NCI-H748 (cell line): ENCODE results near the gene TNS1.
A peak's percentile ranks its signal among the peaks of the same experiment; 100 is the strongest.

Experiments used
- DNase-seq: peaks from one replicate; lab custom pipeline; 2025; ENCODE audit not compliant: unreplicated experiment; lab: John Stamatoyannopoulos, UW

The TNS1 gene

DNA sequence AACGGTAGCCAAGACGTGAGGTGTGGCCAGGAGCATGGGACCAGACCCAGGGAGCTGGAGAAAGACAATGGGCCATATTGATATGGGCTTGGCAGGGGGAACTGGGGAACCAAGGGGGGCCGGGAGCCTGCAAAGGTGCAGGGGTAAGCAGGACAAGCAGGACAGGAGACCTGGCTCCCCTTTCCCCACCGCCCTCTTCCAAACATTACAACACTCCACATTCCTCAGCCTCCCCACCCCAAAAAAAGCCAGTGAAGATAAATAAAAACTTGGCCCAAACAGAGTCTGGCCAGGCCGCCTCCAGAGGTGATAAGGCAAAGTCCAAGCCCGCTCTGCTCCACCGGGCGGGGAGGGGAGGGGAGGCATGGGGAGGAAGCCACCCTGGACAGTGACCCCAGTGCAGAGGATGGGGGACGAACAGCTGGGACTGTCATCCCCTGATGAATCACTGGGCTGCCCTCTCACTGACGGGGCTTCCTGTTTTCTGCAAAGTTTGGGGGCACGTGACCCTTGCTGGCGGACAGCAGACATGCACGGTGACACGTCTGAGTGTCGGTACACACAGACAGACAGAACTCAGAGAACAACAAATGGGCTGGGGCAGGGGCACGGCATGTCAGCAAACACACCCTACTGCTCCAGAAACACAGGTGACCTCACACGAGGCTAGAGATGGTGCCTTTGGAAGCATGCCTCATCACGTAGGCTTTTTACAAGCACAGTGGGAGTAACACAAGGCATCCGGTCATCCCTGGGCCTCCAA, 100.2 kb downstream of the TNS1 start:
- DNase-seq = peak; percentile 7

DNA sequence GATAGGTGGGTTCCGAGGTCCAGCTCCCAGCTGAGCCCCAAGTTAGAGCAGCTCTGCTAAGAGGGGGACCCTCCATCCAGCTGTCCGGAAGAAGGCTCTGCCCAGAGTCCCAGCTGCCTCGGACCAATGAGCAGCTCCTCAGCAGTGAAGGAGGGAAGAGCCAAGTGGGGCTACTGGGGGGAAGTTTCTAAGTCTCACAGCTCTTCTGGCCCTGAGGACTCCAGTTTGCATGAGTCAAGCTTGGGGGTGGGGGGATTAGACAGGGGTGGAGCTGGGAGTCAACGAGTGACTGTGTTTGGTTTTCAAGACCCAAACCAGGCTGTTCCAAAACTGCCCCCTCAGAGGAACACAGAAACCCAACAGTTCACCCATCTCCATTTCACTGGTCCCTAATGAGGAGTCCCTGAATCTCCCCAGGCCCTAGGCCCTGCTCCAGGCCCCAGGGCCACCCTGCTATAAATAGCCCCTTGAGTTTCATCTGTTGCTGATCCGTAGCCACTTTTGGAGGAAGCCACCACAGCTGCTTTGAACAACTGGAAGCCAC, 100.9 kb downstream of the TNS1 start:
- DNase-seq = no peak

- no peak for DNase-seq
These were observed 101.4 kb downstream of the TNS1 start for GRCh38 chr2:217901400-217901799.

DNA sequence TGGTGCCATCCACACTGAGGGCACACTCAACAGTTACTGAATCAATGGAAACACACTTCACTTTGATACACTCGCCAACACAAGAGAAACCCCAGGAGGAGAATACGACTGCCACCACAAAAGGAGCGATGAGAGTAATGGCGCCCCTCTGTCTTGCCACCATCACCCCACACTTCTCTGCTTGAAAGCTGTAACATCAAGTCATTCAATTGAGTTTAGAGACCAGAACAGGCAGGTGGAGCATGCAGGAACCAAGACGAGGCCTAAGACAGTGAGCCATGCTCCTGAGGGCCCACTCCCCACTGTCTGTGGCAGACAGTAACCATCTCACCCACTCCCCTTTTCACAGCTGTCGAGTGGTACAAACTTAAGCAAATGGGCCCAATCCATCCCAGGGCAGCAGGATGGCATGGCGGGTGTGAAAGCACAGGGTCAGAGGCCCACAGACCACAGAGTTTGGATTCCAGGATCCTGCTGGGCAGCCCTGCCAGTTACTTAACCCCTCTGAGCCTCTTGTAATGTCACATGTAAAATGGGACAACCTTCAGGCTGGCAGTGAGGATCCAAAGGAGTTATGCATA, 101.9 kb downstream of the TNS1 start:
- no peak for DNase-seq

- peak; percentile 23 for DNase-seq
These were observed 102.6 kb downstream of the TNS1 start for GRCh38 chr2:217900010-217900779.

- DNase-seq = peak; percentile 9
These were observed 103.4 kb downstream of the TNS1 start for GRCh38 chr2:217899231-217900009.

DNA sequence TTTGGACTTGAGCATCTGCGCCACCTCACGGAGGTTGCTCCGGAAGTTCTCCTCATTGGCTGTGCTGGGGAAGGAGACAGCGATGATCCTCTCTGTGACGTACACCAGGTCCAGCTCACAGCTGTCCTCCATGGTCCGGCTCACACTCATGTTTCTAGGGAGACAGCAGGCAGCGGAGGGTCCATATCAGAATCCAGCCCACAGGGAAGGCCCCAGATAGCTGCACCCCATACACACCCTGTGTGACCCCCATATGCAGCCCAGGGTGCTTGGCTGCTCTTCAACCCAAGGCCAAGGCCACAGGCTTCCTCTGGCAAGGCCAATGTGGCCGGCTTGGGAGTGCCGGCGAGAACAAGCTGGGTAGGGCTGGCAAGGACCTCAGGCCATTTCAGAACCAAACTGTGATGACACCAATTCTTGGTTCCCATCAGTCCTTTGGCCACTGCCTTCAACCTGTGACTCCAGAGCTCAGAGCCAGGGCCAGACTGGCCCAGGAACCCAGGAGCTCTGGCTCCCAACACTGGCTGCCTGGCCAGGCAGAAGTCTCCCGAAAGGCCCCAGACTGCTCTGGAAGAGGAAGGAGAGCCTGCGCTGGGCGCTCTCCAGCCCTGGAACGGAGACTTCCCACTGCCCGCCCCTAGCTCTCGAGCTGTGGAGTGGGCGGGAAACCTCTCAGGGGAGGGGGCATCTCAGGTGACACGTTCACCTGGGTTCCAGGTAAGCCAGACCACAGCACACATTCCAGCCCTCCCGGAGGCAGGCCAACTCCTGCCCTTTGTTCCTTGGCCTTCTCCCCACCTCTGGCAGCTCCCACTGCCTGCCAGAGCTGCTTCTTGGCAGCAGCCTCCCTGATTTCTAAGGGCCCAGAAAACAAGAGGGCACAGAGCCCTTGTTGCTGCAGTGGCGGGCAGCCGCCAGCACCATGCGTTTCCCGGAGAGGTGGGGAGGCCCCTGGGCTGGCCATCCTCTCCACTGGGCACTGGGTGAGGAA, 104.7 kb downstream of the TNS1 start:
- no peak for DNase-seq

DNA sequence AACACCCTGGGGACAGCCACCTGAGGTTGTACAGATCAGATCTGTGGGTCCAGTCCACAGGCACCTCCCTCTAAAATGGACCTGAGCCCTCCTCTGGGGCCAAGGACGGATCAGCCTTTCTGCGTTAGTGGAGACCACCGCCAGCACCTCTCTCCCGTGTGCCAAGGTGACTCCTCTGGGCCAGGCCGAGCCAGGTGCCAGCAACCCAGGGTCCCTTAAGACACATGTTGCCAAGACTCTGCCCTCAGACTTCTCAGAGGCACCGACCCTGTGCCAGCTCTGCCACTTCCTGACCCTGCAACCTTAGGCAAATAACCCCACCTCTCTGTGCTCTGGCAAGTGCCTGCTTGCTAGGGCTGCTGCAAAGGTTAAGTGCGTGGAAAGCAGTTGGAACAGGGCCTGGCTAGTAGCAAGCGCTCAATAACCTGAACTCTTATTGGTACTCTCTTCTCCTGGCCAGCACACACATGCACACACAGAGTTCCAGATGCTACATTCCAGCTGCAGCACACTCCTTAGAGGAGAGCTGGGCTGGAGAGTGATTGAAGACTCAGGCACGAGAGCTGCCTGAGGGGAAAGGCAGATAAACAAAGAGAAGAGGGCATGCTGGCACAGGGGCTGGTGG, 105.6 kb downstream of the TNS1 start:
- no peak for DNase-seq

DNA sequence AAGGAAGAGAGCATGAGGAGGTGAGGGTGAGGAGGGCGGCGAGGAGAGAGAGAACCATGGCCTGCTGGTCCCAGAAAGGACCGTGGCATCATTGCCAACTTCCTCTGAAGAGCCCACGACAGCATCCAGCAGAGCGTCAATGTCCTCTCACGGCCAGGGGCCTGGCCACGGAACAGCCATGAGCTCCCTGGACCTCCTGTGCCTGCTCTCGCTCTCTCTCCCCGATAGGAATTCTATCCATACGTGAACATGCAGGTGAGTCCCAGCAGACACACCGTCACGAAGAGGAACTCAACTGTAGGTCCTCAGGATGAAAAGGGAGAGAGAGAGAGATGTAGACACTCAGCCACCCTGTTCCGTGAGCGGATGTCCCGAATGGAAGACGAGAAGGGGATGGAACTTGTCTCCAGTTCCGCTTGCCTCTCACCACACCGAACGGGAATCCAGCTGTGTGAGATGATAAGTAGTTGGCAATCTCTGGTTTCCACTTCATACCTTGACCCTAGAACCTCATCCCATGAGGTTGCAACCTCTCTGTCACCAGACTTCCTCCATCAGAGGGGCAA, 107.6 kb downstream of the TNS1 start:
- no peak for DNase-seq

GRCh38 chr2:217893440-217893839, 109.4 kb downstream of the TNS1 start:
- no peak for DNase-seq

GRCh38 chr2:217892560-217892959, 110.2 kb downstream of the TNS1 start:
- no peak for DNase-seq

DNA sequence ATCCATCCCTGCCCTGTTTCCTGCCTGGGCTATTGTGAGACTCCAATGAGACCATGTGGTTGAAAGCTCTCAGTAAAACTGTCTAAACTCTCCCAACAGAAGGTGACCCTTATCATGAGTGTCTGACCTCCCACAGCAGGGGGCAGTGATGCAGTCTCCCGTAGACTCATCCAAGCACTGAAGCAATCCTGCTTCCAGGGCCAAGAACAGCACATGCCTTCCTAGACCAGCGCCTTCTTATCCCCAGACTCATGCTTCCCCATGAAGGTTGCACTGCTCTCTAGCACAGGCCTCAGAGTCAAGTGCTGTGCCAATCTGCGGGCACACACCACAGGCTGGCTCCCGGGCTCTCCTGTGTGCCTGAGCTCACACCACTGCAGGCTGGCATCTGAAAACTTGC, 112.3 kb downstream of the TNS1 start:
- no peak for DNase-seq

GRCh38 chr2:217889656-217890055, 113.1 kb downstream of the TNS1 start:
- DNase-seq = no peak

- DNase-seq = no peak
These were observed 114.7 kb downstream of the TNS1 start for GRCh38 chr2:217887841-217888701.

GRCh38 chr2:217886720-217887309, 116.0 kb downstream of the TNS1 start:
- DNase-seq = peak; percentile 66

DNA sequence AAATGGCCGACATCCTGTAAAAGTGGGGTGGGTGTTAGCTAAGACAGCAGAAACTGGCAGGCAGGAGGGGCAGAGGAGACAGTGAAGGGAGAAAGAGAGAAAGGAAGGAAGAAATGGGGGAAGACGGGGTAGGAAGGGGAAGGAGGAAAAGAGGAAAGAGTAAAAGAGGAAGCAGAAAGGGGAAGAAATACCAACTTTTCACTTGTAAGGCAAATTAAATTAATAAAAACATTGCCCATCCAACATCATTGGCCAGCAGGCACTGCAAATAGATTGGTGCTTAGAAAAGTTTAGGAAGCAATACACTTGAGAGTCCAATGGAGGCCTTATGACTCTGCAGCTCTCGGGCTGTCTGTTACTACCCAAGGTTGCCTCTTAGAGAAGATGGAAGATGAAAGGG, 116.7 kb downstream of the TNS1 start:
- DNase-seq = no peak

- no peak for DNase-seq
These were observed 117.8 kb downstream of the TNS1 start for GRCh38 chr2:217884985-217885384.

DNA sequence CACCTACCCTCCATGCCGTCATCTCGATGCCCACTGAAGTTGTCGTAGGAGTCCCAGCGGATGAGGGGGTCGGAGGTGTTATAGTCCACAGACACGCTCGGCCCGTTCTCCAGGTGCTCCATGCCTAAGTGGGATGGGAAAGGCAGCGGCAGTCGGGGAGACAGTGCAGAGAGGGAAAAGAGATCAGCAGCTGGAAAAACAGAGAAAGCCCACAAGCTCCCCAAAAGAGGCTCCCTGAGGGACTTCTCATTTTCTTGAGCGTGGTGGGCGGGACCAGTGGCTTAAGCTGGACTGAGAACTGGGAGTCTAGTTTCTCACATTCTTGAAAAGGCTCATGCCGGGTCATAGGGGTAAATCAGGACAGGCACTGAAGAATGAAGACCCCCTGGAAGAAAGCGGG, 121.9 kb downstream of the TNS1 start:
- no peak for DNase-seq
